ENCODE data around the gene TRIM56.
"Not testable (repeated sequence)": the region's sequence is repeated elsewhere in the genome, so short reads cannot be mapped to it uniquely, and the experiment has no call there.

The TRIM56 gene

DNA sequence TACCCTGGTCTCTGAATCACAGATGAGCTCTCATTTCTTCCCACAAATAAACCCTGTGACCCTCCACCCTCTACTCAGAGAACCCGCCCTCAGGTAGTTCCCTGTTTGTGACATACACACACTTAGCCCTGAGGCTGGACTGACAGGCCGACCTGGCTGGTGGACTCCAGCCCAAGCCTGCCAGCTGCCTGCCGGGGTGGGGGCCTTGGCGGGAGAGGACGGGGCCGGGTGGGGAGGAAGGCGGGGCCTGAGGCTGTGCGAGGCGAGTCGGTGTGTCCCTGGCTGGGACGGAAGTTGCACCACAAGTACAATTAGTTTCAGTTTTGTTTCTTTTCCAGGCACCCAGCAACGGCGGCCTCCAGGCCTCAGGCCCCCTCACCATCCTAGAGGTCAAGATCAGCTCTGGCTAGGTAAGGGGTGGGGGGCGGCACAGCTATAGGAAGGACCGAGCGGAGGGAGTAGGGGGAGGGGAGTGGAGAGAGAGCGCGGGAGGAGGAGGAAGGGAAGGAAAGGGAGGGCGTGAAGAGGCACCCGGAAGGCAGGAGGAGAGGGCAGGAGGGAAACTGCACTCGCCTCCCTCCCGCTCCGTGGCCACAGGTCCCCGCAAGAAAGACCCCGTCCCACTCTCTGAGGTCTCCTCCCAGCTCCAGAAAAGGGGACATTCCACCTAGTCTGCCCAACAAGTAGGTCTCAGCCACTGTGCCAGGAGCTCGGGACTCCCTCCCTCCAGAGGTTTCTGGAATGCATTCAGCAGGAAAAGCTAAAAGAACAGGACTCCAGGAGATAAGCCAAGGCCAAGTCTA, at the start of gene TRIM56:
TRIM56 (plus strand) TSS at position 320 of the 803 bp plus-strand sequence. CDS start 1,832 bp downstream, outside the sequence.
- DNase-seq: peak; percentile 87

DNA sequence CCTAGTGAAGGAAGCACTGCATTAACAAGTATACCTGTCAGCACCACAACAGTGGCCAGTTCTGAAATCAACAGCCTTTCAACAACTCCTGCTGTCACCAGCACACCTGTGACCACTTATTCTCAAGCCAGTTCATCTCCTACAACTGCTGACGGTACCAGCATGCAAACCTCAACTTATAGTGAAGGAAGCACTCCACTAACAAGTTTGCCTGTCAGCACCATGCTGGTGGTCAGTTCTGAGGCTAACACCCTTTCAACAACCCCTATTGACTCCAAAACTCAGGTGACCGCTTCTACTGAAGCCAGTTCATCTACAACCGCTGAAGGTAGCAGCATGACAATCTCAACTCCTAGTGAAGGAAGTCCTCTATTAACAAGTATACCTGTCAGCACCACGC, 49.3 kb upstream of the TRIM56 start:
- no peak for DNase-seq

DNA sequence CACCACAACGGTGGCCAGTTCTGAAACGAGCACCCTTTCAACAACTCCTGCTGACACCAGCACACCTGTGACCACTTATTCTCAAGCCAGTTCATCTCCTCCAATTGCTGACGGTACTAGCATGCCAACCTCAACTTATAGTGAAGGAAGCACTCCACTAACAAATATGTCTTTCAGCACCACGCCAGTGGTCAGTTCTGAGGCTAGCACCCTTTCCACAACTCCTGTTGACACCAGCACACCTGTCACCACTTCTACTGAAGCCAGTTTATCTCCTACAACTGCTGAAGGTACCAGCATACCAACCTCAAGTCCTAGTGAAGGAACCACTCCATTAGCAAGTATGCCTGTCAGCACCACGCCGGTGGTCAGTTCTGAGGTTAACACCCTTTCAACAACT, 44.0 kb upstream of the TRIM56 start:
- not testable (repeated sequence) for DNase-seq

DNA sequence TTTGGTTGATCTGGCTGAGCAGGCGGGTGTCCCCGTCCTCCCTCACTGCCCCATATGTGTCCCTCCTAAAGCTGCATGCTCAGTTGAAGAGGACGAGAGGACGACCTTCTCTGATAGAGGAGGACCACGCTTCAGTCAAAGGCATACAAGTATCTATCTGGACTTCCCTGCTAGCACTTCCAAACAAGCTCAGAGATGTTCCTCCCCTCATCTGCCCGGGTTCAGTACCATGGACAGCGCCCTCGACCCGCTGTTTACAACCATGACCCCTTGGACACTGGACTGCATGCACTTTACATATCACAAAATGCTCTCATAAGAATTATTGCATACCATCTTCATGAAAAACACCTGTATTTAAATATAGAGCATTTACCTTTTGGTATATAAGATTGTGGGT, 26.9 kb upstream of the TRIM56 start:
- DNase-seq: peak; percentile 13

DNA sequence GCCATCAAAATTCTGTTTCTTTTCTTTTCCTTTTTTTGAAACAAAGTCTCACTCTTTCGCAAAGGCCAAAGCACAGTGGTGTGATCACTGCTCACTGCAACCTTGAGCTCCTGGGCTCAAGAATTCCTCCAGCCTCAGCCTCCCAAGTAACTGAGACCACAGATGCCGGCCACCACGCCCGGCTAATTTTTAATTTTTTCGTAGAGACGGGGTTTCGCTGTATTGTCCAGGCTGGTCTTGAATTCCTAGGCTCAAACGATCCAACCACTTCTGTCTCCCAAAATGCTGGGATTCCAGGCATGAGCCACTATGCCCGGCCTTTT, 25.7 kb upstream of the TRIM56 start:
- DNase-seq: no peak

GRCh38 chr7:101060992-101061391, 24.3 kb upstream of the TRIM56 start:
- no peak for DNase-seq

GRCh38 chr7:101064176-101064550, 21.1 kb upstream of the TRIM56 start:
- not testable (repeated sequence) for DNase-seq

DNA sequence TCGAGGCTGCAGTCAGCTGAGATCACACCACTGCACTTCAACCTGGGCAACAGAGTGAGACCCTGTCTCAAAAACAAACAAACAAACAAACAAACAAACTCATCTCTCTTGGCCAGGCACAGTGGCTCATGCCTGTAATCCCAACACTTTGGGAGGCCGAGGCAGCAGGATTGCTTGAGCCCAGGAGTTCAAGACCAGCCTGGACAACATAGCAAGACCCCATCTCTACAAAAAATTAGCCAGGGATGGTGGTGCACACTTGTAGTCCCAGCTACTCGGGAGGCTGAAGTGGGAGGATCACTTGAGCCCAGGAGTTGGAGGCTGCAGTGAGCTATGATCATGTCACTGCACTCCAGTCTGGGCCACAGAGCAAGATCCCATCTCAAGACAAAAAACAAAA, 20.1 kb upstream of the TRIM56 start:
- DNase-seq: not testable (repeated sequence)

DNA sequence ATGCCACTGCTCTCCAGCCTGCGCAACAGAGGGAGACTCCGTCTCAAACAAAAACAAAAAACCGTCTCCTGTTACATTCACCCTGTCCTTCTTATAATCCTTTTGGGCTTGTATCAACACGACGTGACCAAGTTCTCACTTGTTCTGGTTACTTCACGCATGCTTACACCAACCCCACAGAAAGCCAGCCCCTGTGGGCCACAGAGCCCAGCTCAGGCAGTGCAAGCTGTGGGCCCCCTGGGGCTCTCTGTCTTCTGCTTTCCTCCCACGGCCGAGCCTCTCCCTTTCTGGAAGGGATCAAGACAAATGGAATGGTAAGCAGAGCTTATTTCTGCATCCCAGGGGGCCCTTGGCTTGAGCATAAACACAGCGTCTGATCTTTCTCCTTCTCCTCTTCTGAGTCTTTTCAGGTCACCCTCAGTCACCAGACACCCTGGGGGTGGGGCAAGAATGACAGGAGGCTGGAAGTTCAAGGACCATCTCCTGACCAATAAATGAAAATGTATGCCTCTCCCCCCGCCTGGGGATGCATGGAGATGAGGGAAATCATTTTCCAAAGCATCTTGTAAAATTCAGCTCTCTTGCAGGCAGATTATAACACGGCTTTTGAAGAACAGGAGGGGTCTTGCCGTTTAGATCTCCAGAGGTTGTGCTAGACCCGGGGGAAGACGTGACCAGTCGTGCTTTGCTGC, 19.0 kb upstream of the TRIM56 start:
- DNase-seq: no peak

DNA sequence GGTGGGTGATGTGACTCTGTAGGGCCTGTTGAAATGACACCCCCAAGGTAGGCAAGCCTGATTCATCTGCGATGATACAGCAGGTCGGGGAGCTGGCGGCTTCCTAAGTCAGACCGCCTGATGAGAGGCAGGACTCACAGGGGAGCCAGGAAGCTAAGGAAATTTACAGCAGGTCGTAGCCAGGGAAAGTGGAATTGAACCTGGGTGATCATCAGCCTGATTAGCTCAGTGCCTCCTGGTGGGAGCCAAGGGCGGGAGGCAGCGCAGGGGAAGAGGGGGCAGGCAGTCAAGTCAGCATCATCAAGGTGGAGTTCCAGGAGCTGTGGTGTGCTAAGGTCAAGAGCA, 18.5 kb upstream of the TRIM56 start:
- DNase-seq: no peak

GRCh38 chr7:101068401-101068800, 16.9 kb upstream of the TRIM56 start:
- no peak for DNase-seq

- not testable (repeated sequence) for DNase-seq
Observed at GRCh38 chr7:101071362-101072104, 13.7 kb upstream of the TRIM56 start.

DNA sequence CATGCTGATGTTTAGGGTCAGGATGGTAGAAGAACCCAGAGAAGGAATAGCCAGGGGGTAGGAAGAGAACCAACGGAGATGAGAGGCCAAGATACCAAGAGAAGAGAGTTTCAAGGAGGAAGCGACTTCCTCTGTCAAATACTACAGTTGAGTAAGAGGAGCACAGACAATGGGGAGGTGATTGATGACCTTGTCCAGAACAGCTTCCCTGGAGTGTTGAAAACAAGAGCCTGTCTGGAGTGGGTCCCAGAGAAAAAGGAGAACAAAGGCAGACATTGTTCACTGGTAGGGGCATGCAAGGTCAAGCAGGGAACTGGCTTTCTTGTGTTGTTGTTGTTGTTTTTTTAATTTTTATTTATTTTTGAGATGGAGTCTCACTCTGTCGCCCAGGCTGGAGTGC, 9.6 kb upstream of the TRIM56 start:
- DNase-seq: no peak

- DNase-seq: not testable (repeated sequence)
Observed at GRCh38 chr7:101076183-101076582, 9.1 kb upstream of the TRIM56 start.

DNA sequence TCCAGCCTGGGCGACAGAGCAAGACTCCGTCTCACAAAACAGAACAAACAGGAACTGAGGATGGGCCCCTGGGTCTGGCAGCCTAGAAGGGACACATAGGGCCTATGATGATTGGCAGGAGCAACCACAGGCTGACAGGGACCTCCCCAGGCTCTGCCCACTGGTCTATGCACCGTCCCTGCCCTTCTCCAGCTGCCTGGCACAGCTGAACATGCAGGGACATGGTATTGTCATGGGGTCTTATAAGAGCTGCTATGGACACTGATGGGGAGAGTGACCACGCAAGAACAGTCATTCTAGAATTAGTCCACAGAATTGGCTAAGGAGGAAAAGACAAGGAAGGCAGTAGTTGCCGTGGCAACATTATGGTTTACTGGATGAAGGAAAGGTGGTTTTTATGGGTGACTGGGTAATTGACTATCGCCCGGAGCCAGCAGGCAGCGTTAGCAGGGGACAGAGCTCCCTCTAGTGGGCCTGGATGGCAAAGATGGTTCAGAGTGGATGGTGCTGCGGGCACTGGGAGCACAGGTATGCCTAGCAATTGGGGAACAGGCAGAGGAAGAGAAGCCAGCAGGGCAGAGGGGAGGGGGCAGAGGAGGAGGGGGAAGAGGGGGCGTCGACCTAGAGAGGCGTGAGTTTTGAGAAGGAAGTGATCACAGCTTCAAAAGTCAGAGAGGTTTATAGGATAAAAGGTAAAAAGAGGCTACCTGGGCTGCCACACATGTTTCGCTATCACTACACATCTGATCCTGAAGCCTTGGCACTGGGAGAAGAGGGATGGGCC, 7.8 kb upstream of the TRIM56 start:
- peak; percentile 74 for DNase-seq

GRCh38 chr7:101081432-101081831, 3.8 kb upstream of the TRIM56 start:
- DNase-seq: no peak

GRCh38 chr7:101084865-101085161, 468 bp upstream of the TRIM56 start:
- no peak for DNase-seq

DNA sequence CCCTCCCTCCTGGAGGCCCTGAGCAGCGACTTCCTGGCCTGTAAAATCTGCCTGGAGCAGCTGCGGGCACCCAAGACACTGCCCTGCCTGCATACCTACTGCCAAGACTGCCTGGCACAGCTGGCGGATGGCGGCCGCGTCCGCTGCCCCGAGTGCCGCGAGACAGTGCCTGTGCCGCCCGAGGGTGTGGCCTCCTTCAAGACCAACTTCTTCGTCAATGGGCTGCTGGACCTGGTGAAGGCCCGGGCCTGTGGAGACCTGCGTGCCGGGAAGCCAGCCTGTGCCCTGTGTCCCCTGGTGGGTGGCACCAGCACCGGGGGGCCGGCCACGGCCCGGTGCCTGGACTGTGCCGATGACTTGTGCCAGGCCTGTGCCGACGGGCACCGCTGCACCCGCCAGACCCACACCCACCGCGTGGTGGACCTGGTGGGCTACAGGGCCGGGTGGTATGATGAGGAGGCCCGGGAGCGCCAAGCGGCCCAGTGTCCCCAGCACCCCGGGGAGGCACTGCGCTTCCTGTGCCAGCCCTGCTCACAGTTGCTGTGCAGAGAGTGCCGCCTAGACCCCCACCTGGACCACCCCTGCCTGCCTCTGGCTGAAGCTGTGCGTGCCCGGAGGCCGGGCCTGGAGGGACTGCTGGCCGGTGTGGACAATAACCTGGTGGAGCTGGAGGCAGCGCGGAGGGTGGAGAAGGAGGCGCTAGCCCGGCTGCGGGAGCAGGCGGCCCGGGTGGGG, 2.2 kb downstream of the TRIM56 start:
- no peak for DNase-seq

GRCh38 chr7:101088069-101088425, 2.8 kb downstream of the TRIM56 start:
- no peak for DNase-seq

GRCh38 chr7:101088858-101089529, 3.7 kb downstream of the TRIM56 start:
- no peak for DNase-seq

DNA sequence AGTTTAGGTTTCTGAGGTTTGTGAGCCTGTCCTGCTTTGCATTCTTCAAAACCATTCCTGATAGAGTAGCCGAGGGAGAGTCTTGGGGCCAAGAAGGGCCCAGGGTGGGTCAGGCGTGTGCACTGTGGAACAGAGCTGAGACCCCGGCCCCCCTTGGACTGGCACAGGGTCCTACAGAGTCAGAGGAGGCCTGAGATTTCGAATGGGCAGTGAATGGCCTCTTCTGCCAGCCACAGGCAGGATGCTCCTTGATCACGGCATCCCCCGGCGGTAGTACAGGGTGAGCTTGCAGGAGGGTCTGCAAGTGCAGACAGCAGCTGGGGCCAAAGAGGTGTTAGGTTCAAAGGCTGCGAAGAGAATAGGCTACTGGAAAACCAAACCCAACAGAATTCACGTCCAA, 4.6 kb downstream of the TRIM56 start:
- no peak for DNase-seq

- not testable (repeated sequence) for DNase-seq
Observed at GRCh38 chr7:101092266-101092905, 7.1 kb downstream of the TRIM56 start.
